ENCODE measurements around the gene ATF6B. TPM values are rescaled to one million over a fixed set of nuclear protein-coding genes. Genes with fewer than 3 reads are reported as not detected.

The ATF6B gene
- total and polyA plus RNA-seq, 2 experiments from 2014 or later, result 24.9 to 26.1 TPM

DNA sequence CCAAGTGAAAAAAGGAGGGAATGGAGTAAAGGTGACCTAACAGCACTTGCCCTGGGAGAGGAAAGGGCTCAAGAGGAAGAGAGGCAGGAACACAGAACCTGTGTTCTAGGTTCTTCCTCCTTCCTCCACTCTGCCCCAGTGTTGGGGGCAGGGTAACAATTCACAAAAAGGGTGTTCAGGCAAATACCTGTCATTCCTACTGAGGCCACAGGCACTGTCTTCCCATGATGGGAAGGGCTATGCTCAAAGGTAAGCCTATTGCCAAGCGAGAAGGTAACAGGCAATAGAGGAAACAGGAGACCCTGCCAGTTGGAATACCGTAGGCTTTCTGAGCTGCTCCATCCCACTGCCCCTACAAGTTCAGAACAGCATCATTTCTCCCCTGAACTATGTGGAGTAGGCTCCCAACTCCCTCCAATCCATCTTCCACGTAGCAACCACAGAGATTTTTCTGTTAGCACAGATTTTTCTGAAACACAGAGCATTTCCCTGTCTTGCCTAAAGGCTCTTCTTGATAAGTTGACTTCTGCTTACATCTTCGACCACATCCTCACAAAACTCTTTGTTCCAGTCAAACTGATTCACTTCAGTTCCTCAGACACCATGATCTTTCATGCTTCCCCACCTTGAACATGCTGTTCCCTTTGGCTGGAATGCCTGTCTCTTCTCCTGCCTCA lies 45.1 kb upstream of the ATF6B start:
- peaks cover 19% of the 10 kb centered on the region; the same call in 1 of the 2 replicates for H4K20me1 ChIP-seq (replicated peaks; ENCODE audit: insufficient read depth)
- H3K27me3 Mint-ChIP-seq (ENCODE audit: insufficient read depth, low read depth, poor library complexity), result peaks cover 18% of the 10 kb centered on the region
- H3K4me3 ChIP-seq, result peak overlapping the region; percentile 21; the same call in 1 of the 2 replicates
- H3K4me3 Mint-ChIP-seq, result peak overlapping the region; percentile 31; the same call in 2 of the 3 replicates
- H3K4me1 ChIP-seq (ENCODE audit: insufficient read depth), result peaks cover 18% of the 10 kb centered on the region
- 0 out of 2 replicates have a peak, but pooled peaks cover 7% of the 10 kb centered on the region for H3F3A ChIP-seq (replicated peaks; ENCODE audit: low read depth)
- no peaks in the 10 kb centered on the region for H3K9me3 Mint-ChIP-seq
- H3K27ac Mint-ChIP-seq, result peak overlapping the region; percentile 41
- peaks cover 29% of the 10 kb centered on the region for H3K4me1 Mint-ChIP-seq
- H3K36me3 ChIP-seq (ENCODE audit: insufficient read depth), result no peaks in the 10 kb centered on the region; the same call in 1 of the 2 replicates
- H3K36me3 Mint-ChIP-seq (ENCODE audit: low read depth), result peaks cover 36% of the 10 kb centered on the region
- no peak overlapping the region for H2AFZ ChIP-seq
- ATAC-seq (no peak), DNase-seq (ENCODE audit: low spot score) (peak; percentile 51)
- peak overlapping the region; percentile 48; the same call in 1 of the 2 replicates for H3K4me2 ChIP-seq
- no peaks in the 10 kb centered on the region for H3K9me2 ChIP-seq (ENCODE audit: insufficient read depth)
- no peak for TF ChIP-seq NANOG (IDR thresholded peaks at IDR 0.05; ENCODE audit: borderline replicate concordance)
- no peak for TF ChIP-seq ZNF114 (CRISPR knock-in tag; IDR thresholded peaks at IDR 0.05)
- no peak for TF ChIP-seq ZNF331 (CRISPR knock-in tag; IDR thresholded peaks at IDR 0.05; ENCODE audit: low read depth)
- no peak for TF ChIP-seq POLR2AphosphoS5 (IDR thresholded peaks at IDR 0.05; ENCODE audit: low read depth)
- TF ChIP-seq, protein P1, sequence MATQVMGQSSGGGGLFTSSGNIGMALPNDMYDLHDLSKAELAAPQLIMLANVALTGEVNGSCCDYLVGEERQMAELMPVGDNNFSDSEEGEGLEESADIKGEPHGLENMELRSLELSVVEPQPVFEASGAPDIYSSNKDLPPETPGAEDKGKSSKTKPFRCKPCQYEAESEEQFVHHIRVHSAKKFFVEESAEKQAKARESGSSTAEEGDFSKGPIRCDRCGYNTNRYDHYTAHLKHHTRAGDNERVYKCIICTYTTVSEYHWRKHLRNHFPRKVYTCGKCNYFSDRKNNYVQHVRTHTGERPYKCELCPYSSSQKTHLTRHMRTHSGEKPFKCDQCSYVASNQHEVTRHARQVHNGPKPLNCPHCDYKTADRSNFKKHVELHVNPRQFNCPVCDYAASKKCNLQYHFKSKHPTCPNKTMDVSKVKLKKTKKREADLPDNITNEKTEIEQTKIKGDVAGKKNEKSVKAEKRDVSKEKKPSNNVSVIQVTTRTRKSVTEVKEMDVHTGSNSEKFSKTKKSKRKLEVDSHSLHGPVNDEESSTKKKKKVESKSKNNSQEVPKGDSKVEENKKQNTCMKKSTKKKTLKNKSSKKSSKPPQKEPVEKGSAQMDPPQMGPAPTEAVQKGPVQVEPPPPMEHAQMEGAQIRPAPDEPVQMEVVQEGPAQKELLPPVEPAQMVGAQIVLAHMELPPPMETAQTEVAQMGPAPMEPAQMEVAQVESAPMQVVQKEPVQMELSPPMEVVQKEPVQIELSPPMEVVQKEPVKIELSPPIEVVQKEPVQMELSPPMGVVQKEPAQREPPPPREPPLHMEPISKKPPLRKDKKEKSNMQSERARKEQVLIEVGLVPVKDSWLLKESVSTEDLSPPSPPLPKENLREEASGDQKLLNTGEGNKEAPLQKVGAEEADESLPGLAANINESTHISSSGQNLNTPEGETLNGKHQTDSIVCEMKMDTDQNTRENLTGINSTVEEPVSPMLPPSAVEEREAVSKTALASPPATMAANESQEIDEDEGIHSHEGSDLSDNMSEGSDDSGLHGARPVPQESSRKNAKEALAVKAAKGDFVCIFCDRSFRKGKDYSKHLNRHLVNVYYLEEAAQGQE (IDR thresholded peaks at IDR 0.05; ENCODE audit: unreplicated experiment), result no peak
- TF ChIP-seq, protein P2, sequence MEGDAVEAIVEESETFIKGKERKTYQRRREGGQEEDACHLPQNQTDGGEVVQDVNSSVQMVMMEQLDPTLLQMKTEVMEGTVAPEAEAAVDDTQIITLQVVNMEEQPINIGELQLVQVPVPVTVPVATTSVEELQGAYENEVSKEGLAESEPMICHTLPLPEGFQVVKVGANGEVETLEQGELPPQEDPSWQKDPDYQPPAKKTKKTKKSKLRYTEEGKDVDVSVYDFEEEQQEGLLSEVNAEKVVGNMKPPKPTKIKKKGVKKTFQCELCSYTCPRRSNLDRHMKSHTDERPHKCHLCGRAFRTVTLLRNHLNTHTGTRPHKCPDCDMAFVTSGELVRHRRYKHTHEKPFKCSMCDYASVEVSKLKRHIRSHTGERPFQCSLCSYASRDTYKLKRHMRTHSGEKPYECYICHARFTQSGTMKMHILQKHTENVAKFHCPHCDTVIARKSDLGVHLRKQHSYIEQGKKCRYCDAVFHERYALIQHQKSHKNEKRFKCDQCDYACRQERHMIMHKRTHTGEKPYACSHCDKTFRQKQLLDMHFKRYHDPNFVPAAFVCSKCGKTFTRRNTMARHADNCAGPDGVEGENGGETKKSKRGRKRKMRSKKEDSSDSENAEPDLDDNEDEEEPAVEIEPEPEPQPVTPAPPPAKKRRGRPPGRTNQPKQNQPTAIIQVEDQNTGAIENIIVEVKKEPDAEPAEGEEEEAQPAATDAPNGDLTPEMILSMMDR (conservative IDR thresholded peaks at IDR 0.05; ENCODE audit: low read depth in 2 of 2), result no peak
- TF ChIP-seq JUNB (IDR thresholded peaks at IDR 0.05; ENCODE audit: unreplicated experiment), result no peak
- TF ChIP-seq EZH2phosphoT487 (IDR thresholded peaks at IDR 0.05; ENCODE audit: unreplicated experiment), result no peak
- TF ChIP-seq, protein P3, sequence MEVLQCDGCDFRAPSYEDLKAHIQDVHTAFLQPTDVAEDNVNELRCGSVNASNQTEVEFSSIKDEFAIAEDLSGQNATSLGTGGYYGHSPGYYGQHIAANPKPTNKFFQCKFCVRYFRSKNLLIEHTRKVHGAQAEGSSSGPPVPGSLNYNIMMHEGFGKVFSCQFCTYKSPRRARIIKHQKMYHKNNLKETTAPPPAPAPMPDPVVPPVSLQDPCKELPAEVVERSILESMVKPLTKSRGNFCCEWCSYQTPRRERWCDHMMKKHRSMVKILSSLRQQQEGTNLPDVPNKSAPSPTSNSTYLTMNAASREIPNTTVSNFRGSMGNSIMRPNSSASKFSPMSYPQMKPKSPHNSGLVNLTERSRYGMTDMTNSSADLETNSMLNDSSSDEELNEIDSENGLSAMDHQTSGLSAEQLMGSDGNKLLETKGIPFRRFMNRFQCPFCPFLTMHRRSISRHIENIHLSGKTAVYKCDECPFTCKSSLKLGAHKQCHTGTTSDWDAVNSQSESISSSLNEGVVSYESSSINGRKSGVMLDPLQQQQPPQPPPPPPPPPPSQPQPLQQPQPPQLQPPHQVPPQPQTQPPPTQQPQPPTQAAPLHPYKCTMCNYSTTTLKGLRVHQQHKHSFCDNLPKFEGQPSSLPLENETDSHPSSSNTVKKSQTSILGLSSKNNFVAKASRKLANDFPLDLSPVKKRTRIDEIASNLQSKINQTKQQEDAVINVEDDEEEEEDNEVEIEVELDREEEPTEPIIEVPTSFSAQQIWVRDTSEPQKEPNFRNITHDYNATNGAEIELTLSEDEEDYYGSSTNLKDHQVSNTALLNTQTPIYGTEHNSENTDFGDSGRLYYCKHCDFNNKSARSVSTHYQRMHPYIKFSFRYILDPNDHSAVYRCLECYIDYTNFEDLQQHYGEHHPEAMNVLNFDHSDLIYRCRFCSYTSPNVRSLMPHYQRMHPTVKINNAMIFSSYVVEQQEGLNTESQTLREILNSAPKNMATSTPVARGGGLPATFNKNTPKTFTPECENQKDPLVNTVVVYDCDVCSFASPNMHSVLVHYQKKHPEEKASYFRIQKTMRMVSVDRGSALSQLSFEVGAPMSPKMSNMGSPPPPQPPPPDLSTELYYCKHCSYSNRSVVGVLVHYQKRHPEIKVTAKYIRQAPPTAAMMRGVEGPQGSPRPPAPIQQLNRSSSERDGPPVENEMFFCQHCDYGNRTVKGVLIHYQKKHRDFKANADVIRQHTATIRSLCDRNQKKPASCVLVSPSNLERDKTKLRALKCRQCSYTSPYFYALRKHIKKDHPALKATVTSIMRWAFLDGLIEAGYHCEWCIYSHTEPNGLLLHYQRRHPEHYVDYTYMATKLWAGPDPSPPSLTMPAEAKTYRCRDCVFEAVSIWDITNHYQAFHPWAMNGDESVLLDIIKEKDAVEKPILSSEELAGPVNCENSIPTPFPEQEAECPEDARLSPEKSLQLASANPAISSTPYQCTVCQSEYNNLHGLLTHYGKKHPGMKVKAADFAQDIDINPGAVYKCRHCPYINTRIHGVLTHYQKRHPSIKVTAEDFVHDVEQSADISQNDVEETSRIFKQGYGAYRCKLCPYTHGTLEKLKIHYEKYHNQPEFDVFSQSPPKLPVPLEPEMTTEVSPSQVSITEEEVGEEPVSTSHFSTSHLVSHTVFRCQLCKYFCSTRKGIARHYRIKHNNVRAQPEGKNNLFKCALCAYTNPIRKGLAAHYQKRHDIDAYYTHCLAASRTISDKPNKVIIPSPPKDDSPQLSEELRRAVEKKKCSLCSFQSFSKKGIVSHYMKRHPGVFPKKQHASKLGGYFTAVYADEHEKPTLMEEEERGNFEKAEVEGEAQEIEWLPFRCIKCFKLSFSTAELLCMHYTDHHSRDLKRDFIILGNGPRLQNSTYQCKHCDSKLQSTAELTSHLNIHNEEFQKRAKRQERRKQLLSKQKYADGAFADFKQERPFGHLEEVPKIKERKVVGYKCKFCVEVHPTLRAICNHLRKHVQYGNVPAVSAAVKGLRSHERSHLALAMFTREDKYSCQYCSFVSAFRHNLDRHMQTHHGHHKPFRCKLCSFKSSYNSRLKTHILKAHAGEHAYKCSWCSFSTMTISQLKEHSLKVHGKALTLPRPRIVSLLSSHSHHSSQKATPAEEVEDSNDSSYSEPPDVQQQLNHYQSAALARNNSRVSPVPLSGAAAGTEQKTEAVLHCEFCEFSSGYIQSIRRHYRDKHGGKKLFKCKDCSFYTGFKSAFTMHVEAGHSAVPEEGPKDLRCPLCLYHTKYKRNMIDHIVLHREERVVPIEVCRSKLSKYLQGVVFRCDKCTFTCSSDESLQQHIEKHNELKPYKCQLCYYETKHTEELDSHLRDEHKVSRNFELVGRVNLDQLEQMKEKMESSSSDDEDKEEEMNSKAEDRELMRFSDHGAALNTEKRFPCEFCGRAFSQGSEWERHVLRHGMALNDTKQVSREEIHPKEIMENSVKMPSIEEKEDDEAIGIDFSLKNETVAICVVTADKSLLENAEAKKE (CRISPR knock-in tag; IDR thresholded peaks at IDR 0.05), result no peak
- TF ChIP-seq, protein P4, sequence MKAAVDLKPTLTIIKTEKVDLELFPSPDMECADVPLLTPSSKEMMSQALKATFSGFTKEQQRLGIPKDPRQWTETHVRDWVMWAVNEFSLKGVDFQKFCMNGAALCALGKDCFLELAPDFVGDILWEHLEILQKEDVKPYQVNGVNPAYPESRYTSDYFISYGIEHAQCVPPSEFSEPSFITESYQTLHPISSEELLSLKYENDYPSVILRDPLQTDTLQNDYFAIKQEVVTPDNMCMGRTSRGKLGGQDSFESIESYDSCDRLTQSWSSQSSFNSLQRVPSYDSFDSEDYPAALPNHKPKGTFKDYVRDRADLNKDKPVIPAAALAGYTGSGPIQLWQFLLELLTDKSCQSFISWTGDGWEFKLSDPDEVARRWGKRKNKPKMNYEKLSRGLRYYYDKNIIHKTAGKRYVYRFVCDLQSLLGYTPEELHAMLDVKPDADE (IDR thresholded peaks at IDR 0.05), result no peak
- TF ChIP-seq STAT1 (IDR thresholded peaks at IDR 0.05; ENCODE audit: unreplicated experiment), result no peak
- TF ChIP-seq CREB1 (CRISPR knock-in tag; IDR thresholded peaks at IDR 0.05; ENCODE audit: low read depth), result no peak
- TF ChIP-seq EZH2 (IDR thresholded peaks at IDR 0.05; ENCODE audit: low read depth, unreplicated experiment), result no peak
- no peaks in the 10 kb centered on the region for H3K27me3 ChIP-seq (ENCODE audit: insufficient read depth)
- H3K79me2 ChIP-seq (replicated peaks; ENCODE audit: insufficient read depth), result peaks cover 41% of the 10 kb centered on the region
- H3K27ac ChIP-seq (ENCODE audit: low read depth), result peak overlapping the region; percentile 41; the same call in 1 of the 2 replicates

Measured in GM23338 (cell line).